Small intestine (tissue), 7 donors: ENCODE results near the gene HERPUD2. TPM values are rescaled to one million over a fixed set of nuclear protein-coding genes. Genes with fewer than 3 reads are reported as not detected.
"Not testable (repeated sequence)": the region's sequence is repeated elsewhere in the genome, so short reads cannot be mapped to it uniquely, and the experiment has no call there.

Experiments used
- DNase-seq, 2 donors: peaks; one replicate each; pipeline versions ENCODE4 v3.0.0 to v3.0.0-alpha.2; 2013
- FAIRE-seq: peaks from 2 replicates; lab custom pipeline; 2012; peaks lifted over from hg19 to GRCh38; lab: Jason Lieb, UNC
- H3K27ac ChIP-seq, 3 donors: one replicate each; pipeline ENCODE4 v1.5.1; 2013; ENCODE audit warnings: low read length in 2 of 3, mild to moderate bottlenecking in 2 of 3, control low read depth in 1 of 3, inconsistent platforms in 1 of 3, low read depth in 1 of 3, moderate library complexity in 1 of 3
- H3K27me3 ChIP-seq, 3 donors: one replicate each; pipeline ENCODE4 v1.6.1; 2013; ENCODE audit warnings: low read length in 3 of 3, inconsistent platforms in 1 of 3; ENCODE audit not compliant: control insufficient read depth in 3 of 3, insufficient read depth in 3 of 3
- H3K36me3 ChIP-seq, 3 donors: one replicate each; pipeline ENCODE4 v1.6.1; 2013; ENCODE audit warnings: low read length in 3 of 3, inconsistent platforms in 1 of 3, low read depth in 1 of 3, mild to moderate bottlenecking in 1 of 3, moderate library complexity in 1 of 3; ENCODE audit not compliant: control insufficient read depth in 3 of 3, insufficient read depth in 2 of 3
- H3K4me1 ChIP-seq, 3 donors: one replicate each; pipeline ENCODE4 v1.6.1; 2013; ENCODE audit warnings: low read length in 2 of 3, inconsistent platforms in 1 of 3, low read depth in 1 of 3, mild to moderate bottlenecking in 1 of 3, moderate library complexity in 1 of 3; ENCODE audit not compliant: control insufficient read depth in 3 of 3, insufficient read depth in 2 of 3
- H3K4me3 ChIP-seq, 3 donors: one replicate each; pipeline ENCODE4 v1.5.1; 2013; ENCODE audit warnings: low read length in 3 of 3, control low read depth in 1 of 3, inconsistent platforms in 1 of 3, low read depth in 1 of 3, mild to moderate bottlenecking in 1 of 3, moderate library complexity in 1 of 3
- H3K9me3 ChIP-seq, 2 donors: one replicate each; pipeline ENCODE4 v1.6.1; 2013; ENCODE audit warnings: low read depth in 1 of 2, low read length in 1 of 2; ENCODE audit not compliant: control insufficient read depth in 2 of 2, insufficient read depth in 1 of 2
- WGBS, 3 donors: extraction: QIAGEN DNeasy Blood & Tissue Kit; methylation state at CpG; one replicate each; pipeline ENCODE4 v1.1.7; 2013; 5-methylcytosine and 5-hydroxymethylcytosine counted together
- polyA plus RNA-seq, 4 donors: library from polyadenylated mRNA; stranded (reverse) in 3 of 4; unstranded in 1 of 4; fragments of 200-250 nt in 3 of 4; fragments of 120-200 nt in 1 of 4; gene quantifications; one replicate each; pipeline versions ENCODE4 v1.2.1 to v1.2.3, GENCODE V29; 2013
- donor health status: healthy with polysubstance abuse.
- donor health status: control.
- donor health status: control.
- donor health status: Bipolar disorder and iron deficiency.
- donor health status: healthy.

HERPUD2 gene
- polyA plus RNA-seq, 4 donors: 8.9 to 23.5 (median 10.1) TPM

- H3K27me3 ChIP-seq: no peaks in the 10 kb centered on the region
- no peak overlapping the region for H3K4me3 ChIP-seq
- no peaks in the 10 kb centered on the region for H3K9me3 ChIP-seq
- no peak for DNase-seq
- no peaks in the 10 kb centered on the region for H3K4me1 ChIP-seq
- FAIRE-seq: no peak
- H3K36me3 ChIP-seq: no peaks in the 10 kb centered on the region
- WGBS, 3 donors: 50 to 66% (median 63%) methylated on average over 4 of the region's 4 CpGs
- H3K27ac ChIP-seq: no peak overlapping the region
These were observed 12.5 kb upstream of the HERPUD2 start for GRCh38 chr7:35707422-35707821.

GRCh38 chr7:35705932-35706461, 11.1 kb upstream of the HERPUD2 start:
- no peak overlapping the region for H3K4me3 ChIP-seq
- no peak for FAIRE-seq
- no peaks in the 10 kb centered on the region for H3K36me3 ChIP-seq
- H3K4me1 ChIP-seq: no peaks in the 10 kb centered on the region
- no peak for DNase-seq
- no peaks in the 10 kb centered on the region for H3K9me3 ChIP-seq
- H3K27me3 ChIP-seq: no peaks in the 10 kb centered on the region
- H3K27ac ChIP-seq: no peak overlapping the region

- Histone ChIP-seq H3K9me3 (no peaks in the 10 kb centered on the region), H3K27me3 (no peaks in the 10 kb centered on the region), H3K4me3 (no peak overlapping the region), H3K4me1 (no peaks in the 10 kb centered on the region), H3K36me3 (no peaks in the 10 kb centered on the region), H3K27ac (no peak overlapping the region)
- WGBS, 3 donors: 96 to 100% (median 100%) methylated on average over 1 of the region's 1 CpG
- DNase-seq (no peak), FAIRE-seq (no peak)
These were observed 9.3 kb upstream of the HERPUD2 start for GRCh38 chr7:35704261-35704660.

- Histone ChIP-seq H3K9me3 (no peaks in the 10 kb centered on the region), H3K36me3 (no peaks in the 10 kb centered on the region), H3K4me1 (no peaks in the 10 kb centered on the region), H3K27ac (no peak overlapping the region), H3K4me3 (no peak overlapping the region), H3K27me3 (no peaks in the 10 kb centered on the region)
- FAIRE-seq: no peak
- 92 to 94% (median 92%) methylated on average over 4 of the region's 4 CpGs for WGBS, 3 donors
- no peak for DNase-seq
These were observed 7.6 kb upstream of the HERPUD2 start for GRCh38 chr7:35702541-35702940.

- DNase-seq (no peak), FAIRE-seq (no peak)
- no peaks in the 10 kb centered on the region for H3K36me3 ChIP-seq
- H3K27me3 ChIP-seq: no peaks in the 10 kb centered on the region
- H3K9me3 ChIP-seq: peaks cover 0 to 5% of the 10 kb centered on the region in 2 donors
- H3K4me1 ChIP-seq: no peaks in the 10 kb centered on the region
- H3K4me3 ChIP-seq: no peak overlapping the region
- H3K27ac ChIP-seq: no peak overlapping the region
- WGBS, 3 donors: 93 to 97% (median 97%) methylated on average over 1 of the region's 1 CpG
These were observed 6.5 kb upstream of the HERPUD2 start for GRCh38 chr7:35701287-35701900.

GRCh38 chr7:35700865-35701264, 5.9 kb upstream of the HERPUD2 start:
- H3K36me3 ChIP-seq: no peaks in the 10 kb centered on the region
- H3K27me3 ChIP-seq: no peaks in the 10 kb centered on the region
- H3K9me3 ChIP-seq: peaks cover 0 to 7% of the 10 kb centered on the region in 2 donors
- no peak overlapping the region for H3K4me3 ChIP-seq
- no peaks in the 10 kb centered on the region for H3K4me1 ChIP-seq
- 78 to 85% (median 81%) methylated on average over 2 of the region's 2 CpGs for WGBS, 3 donors
- FAIRE-seq (no peak), DNase-seq (no peak)
- no peak overlapping the region for H3K27ac ChIP-seq

- DNase-seq (no peak), FAIRE-seq (no peak)
- no peak overlapping the region for H3K4me3 ChIP-seq
- H3K36me3 ChIP-seq: no peaks in the 10 kb centered on the region
- no peak overlapping the region for H3K27ac ChIP-seq
- peaks cover 0 to 7% of the 10 kb centered on the region in 2 donors for H3K9me3 ChIP-seq
- no peaks in the 10 kb centered on the region for H3K27me3 ChIP-seq
- no peaks in the 10 kb centered on the region for H3K4me1 ChIP-seq
These were observed 5.4 kb upstream of the HERPUD2 start for GRCh38 chr7:35700333-35700732.

GRCh38 chr7:35699796-35700305, 4.9 kb upstream of the HERPUD2 start:
- no peak for FAIRE-seq

GRCh38 chr7:35698382-35698781, 3.4 kb upstream of the HERPUD2 start:
- not testable (repeated sequence) for H3K4me1 ChIP-seq, H3K27me3 ChIP-seq, H3K9me3 ChIP-seq, H3K4me3 ChIP-seq, H3K27ac ChIP-seq, H3K36me3 ChIP-seq, FAIRE-seq, DNase-seq
- 28 to 80% (median 65%) methylated on average over 3 of the region's 3 CpGs for WGBS, 3 donors

More at GRCh38 chr7:35699796-35700305, 4.9 kb upstream of the HERPUD2 start:
- H3K27me3 ChIP-seq: no peaks in the 10 kb centered on the region
- H3K9me3 ChIP-seq: peaks cover 0 to 7% of the 10 kb centered on the region in 2 donors
- H3K4me1 ChIP-seq: no peaks in the 10 kb centered on the region
- no peaks in the 10 kb centered on the region for H3K36me3 ChIP-seq
- WGBS, 3 donors: 69 to 92% (median 91%) methylated on average over 2 of the region's 2 CpGs
- DNase-seq: no peak
- no peak overlapping the region for H3K4me3 ChIP-seq
- H3K27ac ChIP-seq: no peak overlapping the region
